CD14-positive monocyte (primary cell): Measurements from ENCODE around the gene SCN3B. TPM values are rescaled to one million over a fixed set of nuclear protein-coding genes. Genes with fewer than 3 reads are reported as not detected.

Experiments used
- DNase-seq, 3 donors: peaks; one replicate each; pipeline ENCODE4 v3.0.0-alpha.2; 2011 to 2022
- H2AFZ ChIP-seq: 2 replicates; pipeline ENCODE4 v1.6.0; 2012; ENCODE audit warnings: mild to moderate bottlenecking, low read depth, low read length, inconsistent platforms; ENCODE audit not compliant: insufficient read depth, poor library complexity, severe bottlenecking
- H3K27ac ChIP-seq, 2 donors: 1 replicate in 1 of 2; 2 replicates in 1 of 2; pipeline ENCODE4 v1.5.1; 2012 to 2013; ENCODE audit warnings: low read length in 2 of 2, control low read depth in 1 of 2, inconsistent platforms in 1 of 2, low read depth in 1 of 2, mild to moderate bottlenecking in 1 of 2
- H3K27me3 ChIP-seq, 2 donors: one replicate each; pipeline versions ENCODE4 v1.6.0 to v1.6.1; 2011 to 2013; ENCODE audit warnings: low read length in 2 of 2; ENCODE audit not compliant: control insufficient read depth in 2 of 2, insufficient read depth in 2 of 2
- H3K36me3 ChIP-seq, 2 donors: replicated peaks in 1 of 2; 1 replicate in 1 of 2; 2 replicates in 1 of 2; pipeline versions ENCODE4 v1.5.1 to v1.6.1; 2012 to 2013; ENCODE audit warnings: low read length in 2 of 2, control low read depth in 1 of 2, inconsistent platforms in 1 of 2, mild to moderate bottlenecking in 1 of 2; ENCODE audit not compliant: insufficient read depth in 2 of 2, control insufficient read depth in 1 of 2
- H3K4me1 ChIP-seq, 2 donors: 1 replicate in 1 of 2; 2 replicates in 1 of 2; pipeline versions ENCODE4 v1.5.1 to v1.6.1; 2012 to 2013; ENCODE audit warnings: low read length in 2 of 2, control low read depth in 1 of 2, inconsistent platforms in 1 of 2, mild to moderate bottlenecking in 1 of 2, moderate library complexity in 1 of 2; ENCODE audit not compliant: insufficient read depth in 2 of 2, control insufficient read depth in 1 of 2
- H3K4me2 ChIP-seq: replicated peaks from 2 replicates; pipeline ENCODE3; 2012; ENCODE audit warnings: low read length, moderate library complexity, mild to moderate bottlenecking; ENCODE audit not compliant: poor library complexity, severe bottlenecking; ENCODE audit errors: extremely low read depth
- H3K4me3 ChIP-seq, 3 experiments: fragments of 200-600 bp in 1 of 3; sonication (generic) in 1 of 3; replicated peaks in 1 of 3; 1 replicate in 2 of 3; 2 replicates in 1 of 3; pipeline ENCODE4 v1.5.1; 2011 to 2013; ENCODE audit warnings: low read length in 3 of 3, mild to moderate bottlenecking in 3 of 3, control low read depth in 2 of 3, low read depth in 2 of 3, inconsistent platforms in 1 of 3, moderate library complexity in 1 of 3
- H3K79me2 ChIP-seq: 2 replicates; pipeline ENCODE4 v1.6.0; 2012; ENCODE audit warnings: mild to moderate bottlenecking, control low read depth, inconsistent platforms, low read length, moderate library complexity; ENCODE audit not compliant: insufficient read depth
- H3K9ac ChIP-seq: 2 replicates; pipeline ENCODE4 v1.6.0; 2017; ENCODE audit warnings: low read length, mild to moderate bottlenecking; ENCODE audit not compliant: insufficient read depth, poor library complexity, severe bottlenecking
- H3K9me3 ChIP-seq, 2 donors: replicated peaks in 1 of 2; 1 replicate in 1 of 2; 2 replicates in 1 of 2; pipeline versions ENCODE4 v1.5.1 to v1.6.1; 2012 to 2013; ENCODE audit warnings: low read length in 2 of 2, control low read depth in 1 of 2; ENCODE audit not compliant: control insufficient read depth in 1 of 2, insufficient read depth in 1 of 2
- H4K20me1 ChIP-seq: 2 replicates; pipeline ENCODE4 v1.6.0; 2012; ENCODE audit warnings: mild to moderate bottlenecking, low read length, control low read depth, moderate library complexity; ENCODE audit not compliant: insufficient read depth
- H3K27ac Mint-ChIP-seq, 7 donors: one replicate each; pipeline ENCODE4 v1.8.0; 2020; ENCODE audit warnings: mild to moderate bottlenecking in 7 of 7, mixed read lengths in 7 of 7, moderate library complexity in 6 of 7, inconsistent platforms in 2 of 7
- H3K27me3 Mint-ChIP-seq, 3 donors: one replicate each; pipeline ENCODE4 v1.8.0; 2021 to 2022; ENCODE audit warnings: low read depth in 3 of 3, mild to moderate bottlenecking in 3 of 3, mixed read lengths in 3 of 3, moderate library complexity in 3 of 3, inconsistent platforms in 1 of 3
- H3K36me3 Mint-ChIP-seq, 2 donors: one replicate each; pipeline ENCODE4 v1.8.0; 2020; ENCODE audit warnings: mixed read lengths in 2 of 2, inconsistent platforms in 1 of 2, mild to moderate bottlenecking in 1 of 2
- H3K4me1 Mint-ChIP-seq: one replicate; pipeline ENCODE4 v1.8.0; 2020; ENCODE audit warnings: mild to moderate bottlenecking, mixed read lengths
- H3K4me3 Mint-ChIP-seq, 2 donors: one replicate each; pipeline ENCODE4 v1.8.0; 2020; ENCODE audit warnings: mild to moderate bottlenecking in 2 of 2, mixed read lengths in 2 of 2, moderate library complexity in 1 of 2
- H3K9me3 Mint-ChIP-seq, 7 donors: one replicate each; pipeline ENCODE4 v1.8.0; 2020 to 2022; ENCODE audit warnings: mixed read lengths in 7 of 7, mild to moderate bottlenecking in 6 of 7, moderate library complexity in 6 of 7, inconsistent platforms in 2 of 7
- CTCF ChIP-seq: fragments of 200-600 bp; IDR thresholded peaks from one replicate; pipeline ENCODE4 v1.8.0; 2022; ENCODE audit warnings: antibody characterized with exemption, mild to moderate bottlenecking
- WGBS: methylation state at CpG from one replicate; pipeline ENCODE4 v1.1.5; 2013; ENCODE audit warnings: missing lambda C conversion rate; ENCODE audit not compliant: insufficient coverage; 5-methylcytosine and 5-hydroxymethylcytosine counted together
- intact Hi-C, 2 donors: fragments of 100-400 bp; cut with micrococcal nuclease; formaldehyde crosslinking; loops; one replicate each; pipeline versions ENCODE4 v1.15.0 to v1.15.1; 2023
- polyA plus RNA-seq, 3 donors: library from polyadenylated mRNA; depleted of rRNA in 1 of 3; unstranded in 2 of 3; stranded (reverse) in 1 of 3; fragments of 300-500 nt in 2 of 3; fragments of >200 nt in 1 of 3; fragmentation: Illumina TruSeq in 2 of 3; gene quantifications; 1 replicate in 2 of 3; 2 replicates in 1 of 3; pipeline ENCODE4 v1.2.3, GENCODE V29; 2012 to 2021

SCN3B gene
- polyA plus RNA-seq, 3 donors = not detected

DNA sequence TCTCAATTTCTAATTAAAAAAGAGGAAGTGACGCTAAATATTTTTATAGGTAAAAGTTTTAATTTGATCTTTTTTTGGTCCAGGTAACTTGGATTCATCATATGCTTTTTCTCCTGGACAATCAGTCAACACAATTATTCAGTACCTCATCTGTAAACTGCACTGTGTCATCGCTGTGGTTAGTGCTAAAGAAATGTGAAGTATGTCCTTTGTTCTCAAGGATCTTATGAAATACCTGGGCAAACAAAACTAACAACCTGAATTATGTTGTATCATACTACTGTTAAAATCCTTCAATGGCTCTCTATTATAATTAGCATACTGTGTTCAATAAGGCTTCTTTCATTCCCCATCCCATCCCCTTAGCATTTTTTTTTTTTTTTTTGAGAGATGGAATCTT is 19.9 kb upstream of the SCN3B start:
- no peaks in the 10 kb centered on the region for H3K9me3 ChIP-seq
- Mint-ChIP-seq H3K4me3 (no peak overlapping the region), H3K36me3 (no peaks in the 10 kb centered on the region), H3K4me1 (no peaks in the 10 kb centered on the region), H3K27ac (no peak overlapping the region), H3K27me3 (peaks cover 2 to 7% (median 2%) of the 10 kb centered on the region in 3 donors), H3K9me3 (no peaks in the 10 kb centered on the region)
- no peak overlapping the region for H3K27ac ChIP-seq
- no peak for TF ChIP-seq CTCF
- H3K36me3 ChIP-seq = no peaks in the 10 kb centered on the region
- no peak overlapping the region for H3K9ac ChIP-seq
- H4K20me1 ChIP-seq = no peaks in the 10 kb centered on the region
- no peak overlapping the region for H3K4me2 ChIP-seq
- no peaks in the 10 kb centered on the region for H3K27me3 ChIP-seq
- H3K79me2 ChIP-seq = no peaks in the 10 kb centered on the region
- no CpG with 5 or more reads among the region's 2 CpGs for WGBS
- DNase-seq = no peak
- H3K4me3 ChIP-seq = no peak overlapping the region
- no peaks in the 10 kb centered on the region for H3K4me1 ChIP-seq
- intact Hi-C loops = no loop called here
- no peak overlapping the region for H2AFZ ChIP-seq

DNA sequence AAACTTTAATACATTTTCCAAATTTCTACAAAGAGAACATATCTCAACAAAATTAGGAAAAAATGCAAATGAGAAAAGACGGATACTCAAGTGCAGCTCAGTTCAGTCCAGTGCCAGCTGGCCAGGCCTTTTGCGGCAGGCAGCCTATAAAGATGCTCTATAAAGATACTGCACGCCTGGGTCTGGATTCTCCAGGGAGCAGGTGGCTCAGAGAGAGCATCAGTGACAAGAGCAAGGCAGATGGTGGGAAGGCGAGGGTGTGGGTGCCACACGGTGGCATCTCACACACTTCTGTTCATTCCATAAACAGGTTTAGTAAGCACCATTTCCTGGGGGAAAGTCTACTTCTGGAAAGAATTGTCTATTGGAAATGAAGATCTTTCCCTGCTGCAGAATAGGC is 18.1 kb upstream of the SCN3B start:
- Histone ChIP-seq H3K4me3 (no peak overlapping the region), H2AFZ (no peak overlapping the region), H3K36me3 (no peaks in the 10 kb centered on the region), H3K9me3 (no peaks in the 10 kb centered on the region), H3K27ac (no peak overlapping the region), H3K27me3 (no peaks in the 10 kb centered on the region), H3K9ac (no peak overlapping the region), H3K4me2 (no peak overlapping the region), H3K4me1 (no peaks in the 10 kb centered on the region), H4K20me1 (no peaks in the 10 kb centered on the region), H3K79me2 (no peaks in the 10 kb centered on the region)
- H3K27ac Mint-ChIP-seq = no peak overlapping the region
- no peaks in the 10 kb centered on the region for H3K4me1 Mint-ChIP-seq
- H3K27me3 Mint-ChIP-seq = peaks cover 2 to 7% (median 2%) of the 10 kb centered on the region in 3 donors
- TF ChIP-seq CTCF = no peak
- WGBS = 100% methylated on average over 2 of the region's 5 CpGs
- no peak for DNase-seq
- H3K9me3 Mint-ChIP-seq = no peaks in the 10 kb centered on the region
- intact Hi-C loops = no loop called here
- no peak overlapping the region for H3K4me3 Mint-ChIP-seq
- H3K36me3 Mint-ChIP-seq = no peaks in the 10 kb centered on the region
